WTC11 (cell line): Measurements from ENCODE around the gene SAP25. TPM values are rescaled to one million over a fixed set of nuclear protein-coding genes. Genes with fewer than 3 reads are reported as not detected.

ENCODE experiments used
- ATAC-seq: fragments of 200-7000 bp; cut with Tn5 transposase; 2 replicates; pipeline ENCODE4 v1.10.0; 2021; ENCODE audit warnings: mild to moderate bottlenecking, moderate library complexity
- CTCF ChIA-PET: fragments of 300-600 bp; sonication (Branson Sonifier 250); formaldehyde crosslinking; loops from one replicate; lab custom pipeline; 2021; ENCODE audit warnings: antibody characterized with exemption; lab: Charles Lee
- POLR2A ChIA-PET: fragments of 350-600 bp; sonication (Branson Sonifier 250); formaldehyde crosslinking; loops from one replicate; lab custom pipeline; 2021; ENCODE audit warnings: antibody characterized with exemption; lab: Charles Lee
- DNase-seq: peaks from one replicate; pipeline ENCODE4 v3.0.0; 2021; ENCODE audit warnings: low spot score
- H3K27ac Mint-ChIP-seq: 2 replicates; pipeline ENCODE4 v1.8.0; 2021; ENCODE audit warnings: mixed read lengths
- H3K27me3 Mint-ChIP-seq: 2 replicates; pipeline ENCODE4 v1.8.0; 2021; ENCODE audit warnings: low read depth, mild to moderate bottlenecking, moderate library complexity, mixed read lengths
- H3K36me3 Mint-ChIP-seq: 2 replicates; pipeline ENCODE4 v1.8.0; 2021; ENCODE audit warnings: mixed read lengths
- H3K4me1 Mint-ChIP-seq: 2 replicates; pipeline ENCODE4 v1.8.0; 2022; ENCODE audit warnings: mixed read lengths
- H3K4me3 Mint-ChIP-seq: 2 replicates; pipeline ENCODE4 v1.8.0; 2021; ENCODE audit warnings: mild to moderate bottlenecking, moderate library complexity, mixed read lengths
- H3K9me3 Mint-ChIP-seq: 2 replicates; pipeline ENCODE4 v1.8.0; 2021; ENCODE audit warnings: mixed read lengths
- CBFB ChIP-seq: sonication (generic); formaldehyde crosslinking; IDR thresholded peaks from 2 replicates; pipeline ENCODE4 v1.8.1; 2022; ENCODE audit warnings: mild to moderate bottlenecking, low read depth, missing genetic modification reagents
- CREM ChIP-seq: sonication (generic); formaldehyde crosslinking; IDR thresholded peaks from 2 replicates; pipeline ENCODE4 v1.8.1; 2022; ENCODE audit warnings: mild to moderate bottlenecking, missing genetic modification reagents, moderate library complexity
- E2F5 ChIP-seq: sonication (generic); formaldehyde crosslinking; IDR thresholded peaks from 2 replicates; pipeline ENCODE4 v1.8.1; 2022; ENCODE audit warnings: mild to moderate bottlenecking, moderate library complexity, missing genetic modification reagents
- ESRRA ChIP-seq: sonication (generic); formaldehyde crosslinking; IDR thresholded peaks from 2 replicates; pipeline ENCODE4 v1.8.1; 2022; ENCODE audit warnings: mild to moderate bottlenecking, missing genetic modification reagents, borderline replicate concordance
- FOXJ3 ChIP-seq: sonication (generic); formaldehyde crosslinking; IDR thresholded peaks from 2 replicates; pipeline ENCODE4 v1.9.0; 2021; ENCODE audit warnings: missing genetic modification reagents, mild to moderate bottlenecking, borderline replicate concordance
- IRF1 ChIP-seq: sonication (generic); formaldehyde crosslinking; IDR thresholded peaks from 2 replicates; pipeline ENCODE4 v1.8.0; 2023; ENCODE audit warnings: missing genetic modification reagents
- MXD4 ChIP-seq: fragments of 250-450 bp; sonication (Bioruptor Pico); IDR thresholded peaks from 2 replicates; pipeline ENCODE4 v1.8.0; 2021; ENCODE audit warnings: mild to moderate bottlenecking, moderate library complexity, borderline replicate concordance
- NFYB ChIP-seq: sonication (generic); formaldehyde crosslinking; conservative IDR thresholded peaks from 2 replicates; pipeline ENCODE4 v1.8.0; 2022; ENCODE audit warnings: low read depth, missing genetic modification reagents
- NR2C2 ChIP-seq: sonication (generic); formaldehyde crosslinking; IDR thresholded peaks from 2 replicates; pipeline ENCODE4 v1.8.0; 2022; ENCODE audit warnings: mild to moderate bottlenecking, missing genetic modification reagents
- RELA ChIP-seq: sonication (generic); formaldehyde crosslinking; IDR thresholded peaks from 2 replicates; pipeline ENCODE4 v1.8.1; 2022; ENCODE audit warnings: missing genetic modification reagents, mild to moderate bottlenecking, borderline replicate concordance
- STAT6 ChIP-seq: sonication (generic); formaldehyde crosslinking; conservative IDR thresholded peaks from 2 replicates; pipeline ENCODE4 v1.8.1; 2023; ENCODE audit warnings: mild to moderate bottlenecking, low read depth, missing genetic modification reagents, moderate library complexity
- USF1 ChIP-seq: sonication (generic); formaldehyde crosslinking; IDR thresholded peaks from 2 replicates; pipeline ENCODE4 v1.8.0; 2022; ENCODE audit warnings: mild to moderate bottlenecking, missing genetic modification reagents
- ZBTB21 ChIP-seq: sonication (generic); formaldehyde crosslinking; IDR thresholded peaks from 2 replicates; pipeline ENCODE4 v1.8.1; 2023; ENCODE audit warnings: mild to moderate bottlenecking, missing genetic modification reagents, borderline replicate concordance
- ZNF138 ChIP-seq: sonication (generic); formaldehyde crosslinking; conservative IDR thresholded peaks from 2 replicates; pipeline ENCODE4 v1.8.1; 2022; ENCODE audit warnings: mild to moderate bottlenecking, moderate library complexity, missing genetic modification reagents
- ZNF281 ChIP-seq: sonication (generic); formaldehyde crosslinking; IDR thresholded peaks from 2 replicates; pipeline ENCODE4 v1.8.0; 2023; ENCODE audit warnings: mild to moderate bottlenecking, missing genetic modification reagents
- ZNF416 ChIP-seq: fragments of 250-450 bp; sonication (Bioruptor Pico); IDR thresholded peaks from 2 replicates; pipeline ENCODE4 v1.9.0; 2021; ENCODE audit warnings: mild to moderate bottlenecking, inconsistent platforms
- ZSCAN18 ChIP-seq: fragments of 250-450 bp; sonication (Bioruptor Pico); IDR thresholded peaks from 2 replicates; pipeline ENCODE4 v2.1.2; 2022; ENCODE audit warnings: mild to moderate bottlenecking, moderate library complexity
- total RNA-seq: library from RNA; stranded (reverse); gene quantifications from 3 replicates; pipeline ENCODE4 v1.2.3, GENCODE V29; 2021

Gene SAP25
- total RNA-seq, 1 experiment from 2014 or later, result 9.3 TPM

GRCh38 chr7:100572949-100573675, 588 bp downstream of the SAP25 start:
- Mint-ChIP-seq H3K9me3 (no peaks in the 10 kb centered on the region), H3K27ac (no peak overlapping the region), H3K4me3 (no peak overlapping the region), H3K36me3 (0 out of 2 replicates have a peak, but pooled peaks cover 3% of the 10 kb centered on the region), H3K27me3 (peaks cover 11% of the 10 kb centered on the region), H3K4me1 (peaks cover 28% of the 10 kb centered on the region)
- ChIA-PET POLR2A (interaction anchor here (0.8 to 0.9 kb wide), 2 partner anchors 11 to 29 kb away, joined by 4 to 5 read pairs; partner anchors contain the start of gene PCOLCE), CTCF (interaction anchor here (0.5 to 3.6 kb wide), 7 partner anchors 9 to 104 kb away, joined by 3 to 51 read pairs (median 3); partner anchors contain the start of genes FBXO24, LRCH4 and MOSPD3)
- ATAC-seq, result no peak
- DNase-seq, result no peak
- TF ChIP-seq RELA (CRISPR knock-in tag) (no peak), ZNF138 (CRISPR knock-in tag) (no peak), E2F5 (CRISPR knock-in tag) (no peak), USF1 (no peak), CBFB (CRISPR knock-in tag) (no peak), CREM (CRISPR knock-in tag) (no peak), ZNF416 (no peak), STAT6 (CRISPR knock-in tag) (no peak), FOXJ3 (no peak), NR2C2 (CRISPR knock-in tag) (no peak), ZBTB21 (no peak), MXD4 (CRISPR knock-in tag) (no peak), ZNF281 (CRISPR knock-in tag) (no peak), IRF1 (CRISPR knock-in tag) (no peak), ESRRA (CRISPR knock-in tag) (no peak)

GRCh38 chr7:100572281-100572948, 1.3 kb downstream of the SAP25 start:
- Mint-ChIP-seq H3K4me1 (peaks cover 35% of the 10 kb centered on the region), H3K27me3 (peaks cover 11% of the 10 kb centered on the region), H3K4me3 (no peak overlapping the region), H3K27ac (peak overlapping the region; percentile 87; the same call in 1 of the 2 replicates), H3K9me3 (no peaks in the 10 kb centered on the region), H3K36me3 (0 out of 2 replicates have a peak, but pooled peaks cover 3% of the 10 kb centered on the region)
- CTCF ChIA-PET, result interaction anchor here (0.5 to 3.6 kb wide), 7 partner anchors 9 to 103 kb away, joined by 3 to 51 read pairs (median 3); partner anchors contain the start of genes FBXO24, LRCH4 and MOSPD3
- TF ChIP-seq NFYB (CRISPR knock-in tag) (0 out of 2 replicates have a peak, but pooled peaks have one; percentile 5), NR2C2 (CRISPR knock-in tag) (no peak), ZSCAN18 (CRISPR knock-in tag) (no peak)
- ATAC-seq, result no peak
- POLR2A ChIA-PET, result interaction anchor here (0.8 to 1.8 kb wide), 3 partner anchors 12 to 30 kb away, joined by 4 to 24 read pairs (median 5); partner anchors contain the start of genes FBXO24, LRCH4 and PCOLCE
- DNase-seq, result no peak
